Hepatocyte (in vitro differentiated cells): Measurements from ENCODE around the gene EDA2R. TPM values are rescaled to one million over a fixed set of nuclear protein-coding genes. Genes with fewer than 3 reads are reported as not detected.

ENCODE experiments used
- DNase-seq: peaks from one replicate; pipeline ENCODE4 v3.0.0-alpha.2; 2016; ENCODE audit warnings: low spot score
- H2AFZ ChIP-seq: fragments of 200-600 bp; sonication (generic); 2 replicates; pipeline ENCODE4 v1.6.0; 2016; ENCODE audit warnings: antibody characterized with exemption, mild to moderate bottlenecking
- H3K27ac ChIP-seq: fragments of 200-600 bp; sonication (generic); 2 replicates; pipeline ENCODE4 v1.5.1; 2016; ENCODE audit warnings: mild to moderate bottlenecking
- H3K27me3 ChIP-seq: fragments of 200-600 bp; sonication (generic); 2 replicates; pipeline ENCODE4 v1.6.1; 2016
- H3K36me3 ChIP-seq: fragments of 200-600 bp; sonication (generic); replicated peaks from 2 replicates; pipeline ENCODE4 v1.5.1; 2016; ENCODE audit warnings: low read depth; ENCODE audit not compliant: insufficient read depth
- H3K4me1 ChIP-seq: fragments of 200-600 bp; sonication (generic); 2 replicates; pipeline ENCODE4 v1.5.1; 2016; ENCODE audit warnings: mild to moderate bottlenecking, moderate library complexity; ENCODE audit not compliant: insufficient read depth
- H3K4me2 ChIP-seq: fragments of 200-600 bp; sonication (generic); 2 replicates; pipeline ENCODE4 v1.6.0; 2016
- H3K4me3 ChIP-seq: fragments of 200-600 bp; sonication (generic); 2 replicates; pipeline ENCODE4 v1.5.1; 2016; ENCODE audit warnings: mild to moderate bottlenecking
- H3K79me2 ChIP-seq: fragments of 200-600 bp; sonication (generic); 2 replicates; pipeline ENCODE4 v1.6.0; 2017; ENCODE audit warnings: mild to moderate bottlenecking
- H3K9me2 ChIP-seq: fragments of 200-600 bp; sonication (generic); replicated peaks from 2 replicates; pipeline ENCODE4 v1.6.0; 2017; ENCODE audit warnings: mild to moderate bottlenecking; ENCODE audit not compliant: insufficient read depth
- H3K9me3 ChIP-seq: fragments of 200-600 bp; sonication (generic); 2 replicates; pipeline ENCODE4 v1.5.1; 2016; ENCODE audit warnings: low read depth, mild to moderate bottlenecking
- H4K20me1 ChIP-seq: fragments of 200-600 bp; sonication (generic); 2 replicates; pipeline ENCODE4 v1.6.0; 2016; ENCODE audit warnings: mild to moderate bottlenecking; ENCODE audit not compliant: insufficient read depth, poor library complexity, severe bottlenecking
- CTCF ChIP-seq: fragments of 200-600 bp; sonication (generic); IDR thresholded peaks from 2 replicates; pipeline ENCODE4 v1.5.1; 2016; ENCODE audit warnings: antibody characterized with exemption, mild to moderate bottlenecking; ENCODE audit not compliant: poor library complexity
- EZH2 ChIP-seq: fragments of 200-600 bp; sonication (generic); IDR thresholded peaks from 2 replicates; pipeline ENCODE4 v1.6.1; 2016; ENCODE audit warnings: antibody characterized with exemption, mild to moderate bottlenecking, borderline replicate concordance
- EZH2phosphoT487 ChIP-seq: fragments of 200-600 bp; sonication (generic); IDR thresholded peaks from one replicate; pipeline ENCODE4 v1.6.1; 2018; ENCODE audit warnings: antibody characterized with exemption, mild to moderate bottlenecking, low read depth, moderate library complexity; ENCODE audit not compliant: unreplicated experiment, severe bottlenecking
- WGBS: methylation state at CpG from one replicate; pipeline ENCODE4 v1.1.6; 2016; ENCODE audit warnings: low lambda C conversion rate; ENCODE audit errors: missing lambda C conversion rate; 5-methylcytosine and 5-hydroxymethylcytosine counted together
- polyA plus RNA-seq: library from polyadenylated mRNA; unstranded; fragments of >200 nt; fragmentation: Nextera tagmentation; extraction: Ambion mirVana; gene quantifications from 2 replicates; pipeline ENCODE4 v1.2.1, GENCODE V29; 2016
- total RNA-seq: library from RNA; depleted of rRNA; stranded (reverse); fragments of >200 nt; gene quantifications from 2 replicates; pipeline ENCODE4 v1.2.3, GENCODE V29; 2014

EDA2R gene
- total and polyA plus RNA-seq, 2 experiments from 2014 or later = 2.3 to 4.8 TPM

GRCh38 chrX:66625525-66625924 is 13.4 kb downstream of the EDA2R start:
- no peak for TF ChIP-seq EZH2phosphoT487
- no peak for TF ChIP-seq CTCF
- no peak for TF ChIP-seq EZH2
- Histone ChIP-seq H3K9me3 (peaks cover 3% of the 10 kb centered on the region), H3K4me3 (no peak overlapping the region), H3K27me3 (no peaks in the 10 kb centered on the region), H3K4me2 (no peak overlapping the region), H3K4me1 (no peaks in the 10 kb centered on the region), H3K9me2 (no peaks in the 10 kb centered on the region), H3K27ac (no peak overlapping the region), H3K79me2 (peaks cover 27% of the 10 kb centered on the region), H4K20me1 (no peaks in the 10 kb centered on the region), H2AFZ (no peak overlapping the region), H3K36me3 (no peaks in the 10 kb centered on the region)
- 80% methylated on average over 3 of the region's 3 CpGs for WGBS
- no peak for DNase-seq

GRCh38 chrX:66622209-66622608 is 16.7 kb downstream of the EDA2R start:
- no peaks in the 10 kb centered on the region for H3K36me3 ChIP-seq
- TF ChIP-seq EZH2 (no peak), EZH2phosphoT487 (no peak), CTCF (no peak)
- H3K4me1 ChIP-seq = no peaks in the 10 kb centered on the region
- DNase-seq = no peak
- H3K9me2 ChIP-seq = no peaks in the 10 kb centered on the region
- H3K79me2 ChIP-seq = peaks cover 12% of the 10 kb centered on the region
- H2AFZ ChIP-seq = no peak overlapping the region
- no peak overlapping the region for H3K27ac ChIP-seq
- no peaks in the 10 kb centered on the region for H3K9me3 ChIP-seq
- H3K4me2 ChIP-seq = no peak overlapping the region
- 51% methylated on average over 3 of the region's 3 CpGs for WGBS
- H3K4me3 ChIP-seq = no peak overlapping the region
- H3K27me3 ChIP-seq = no peaks in the 10 kb centered on the region
- H4K20me1 ChIP-seq = no peaks in the 10 kb centered on the region

GRCh38 chrX:66616944-66617343 is 21.9 kb downstream of the EDA2R start:
- Histone ChIP-seq H3K4me1 (no peaks in the 10 kb centered on the region), H3K4me2 (no peak overlapping the region), H2AFZ (no peak overlapping the region), H3K27ac (no peak overlapping the region), H4K20me1 (no peaks in the 10 kb centered on the region), H3K79me2 (no peaks in the 10 kb centered on the region), H3K36me3 (no peaks in the 10 kb centered on the region), H3K4me3 (no peak overlapping the region), H3K9me2 (no peaks in the 10 kb centered on the region), H3K9me3 (no peaks in the 10 kb centered on the region), H3K27me3 (no peaks in the 10 kb centered on the region)
- no peak for DNase-seq
- 54% methylated on average over 2 of the region's 2 CpGs for WGBS
- TF ChIP-seq EZH2 (no peak), CTCF (no peak), EZH2phosphoT487 (no peak)
